B cell (primary cell): Measurements from ENCODE around the gene SPRYD3.

Experiments
- CTCF ChIP-seq: fragments of 200-600 bp; IDR thresholded peaks from one replicate; pipeline ENCODE4 v1.8.0; 2022; ENCODE audit warnings: antibody characterized with exemption, mild to moderate bottlenecking
- EZH2 ChIP-seq: IDR thresholded peaks from 2 replicates; pipeline ENCODE4 v1.6.1; 2012; ENCODE audit warnings: borderline replicate concordance, low read depth, mild to moderate bottlenecking, moderate library complexity, low read length; ENCODE audit not compliant: insufficient read depth, poor library complexity, severe bottlenecking

- TF ChIP-seq CTCF (no peak), EZH2 (no peak)
These were observed 24.9 kb downstream of the SPRYD3 start for GRCh38 chr12:53054112-53054878.
